Fibroblast of pulmonary artery (primary cell): Measurements from ENCODE around the gene COL5A1.

Experiments
- DNase-seq: peaks from one replicate; pipeline ENCODE4 v3.0.0-alpha.2; 2010; ENCODE audit warnings: low read depth
- H3K4me3 ChIP-seq: replicated peaks from 2 replicates; pipeline ENCODE4 v1.5.1; 2011; ENCODE audit warnings: low read depth, mild to moderate bottlenecking, control low read depth, low read length, moderate library complexity
- TF ChIP-seq, protein P1 (sequence below): IDR thresholded peaks from 2 replicates; pipeline ENCODE4 v1.5.1; 2011; ENCODE audit warnings: mild to moderate bottlenecking, control low read depth, low read length, inconsistent platforms; ENCODE audit errors: missing control alignments

The COL5A1 gene

GRCh38 chr9:134885001-134885678 lies 243.5 kb downstream of the COL5A1 start:
- H3K4me3 ChIP-seq: no peak overlapping the region
- DNase-seq: no peak
- TF ChIP-seq, protein P1, sequence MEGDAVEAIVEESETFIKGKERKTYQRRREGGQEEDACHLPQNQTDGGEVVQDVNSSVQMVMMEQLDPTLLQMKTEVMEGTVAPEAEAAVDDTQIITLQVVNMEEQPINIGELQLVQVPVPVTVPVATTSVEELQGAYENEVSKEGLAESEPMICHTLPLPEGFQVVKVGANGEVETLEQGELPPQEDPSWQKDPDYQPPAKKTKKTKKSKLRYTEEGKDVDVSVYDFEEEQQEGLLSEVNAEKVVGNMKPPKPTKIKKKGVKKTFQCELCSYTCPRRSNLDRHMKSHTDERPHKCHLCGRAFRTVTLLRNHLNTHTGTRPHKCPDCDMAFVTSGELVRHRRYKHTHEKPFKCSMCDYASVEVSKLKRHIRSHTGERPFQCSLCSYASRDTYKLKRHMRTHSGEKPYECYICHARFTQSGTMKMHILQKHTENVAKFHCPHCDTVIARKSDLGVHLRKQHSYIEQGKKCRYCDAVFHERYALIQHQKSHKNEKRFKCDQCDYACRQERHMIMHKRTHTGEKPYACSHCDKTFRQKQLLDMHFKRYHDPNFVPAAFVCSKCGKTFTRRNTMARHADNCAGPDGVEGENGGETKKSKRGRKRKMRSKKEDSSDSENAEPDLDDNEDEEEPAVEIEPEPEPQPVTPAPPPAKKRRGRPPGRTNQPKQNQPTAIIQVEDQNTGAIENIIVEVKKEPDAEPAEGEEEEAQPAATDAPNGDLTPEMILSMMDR: no peak

GRCh38 chr9:134885679-134886412 lies 244.2 kb downstream of the COL5A1 start:
- TF ChIP-seq, protein P1: no peak
- no peak overlapping the region for H3K4me3 ChIP-seq
- DNase-seq: no peak

GRCh38 chr9:134886413-134886913 lies 244.9 kb downstream of the COL5A1 start:
- no peak for DNase-seq
- H3K4me3 ChIP-seq: no peak overlapping the region
- TF ChIP-seq, protein P1: no peak

GRCh38 chr9:134887219-134887618 lies 245.6 kb downstream of the COL5A1 start:
- no peak overlapping the region for H3K4me3 ChIP-seq
- TF ChIP-seq, protein P1: no peak
- no peak for DNase-seq

DNA sequence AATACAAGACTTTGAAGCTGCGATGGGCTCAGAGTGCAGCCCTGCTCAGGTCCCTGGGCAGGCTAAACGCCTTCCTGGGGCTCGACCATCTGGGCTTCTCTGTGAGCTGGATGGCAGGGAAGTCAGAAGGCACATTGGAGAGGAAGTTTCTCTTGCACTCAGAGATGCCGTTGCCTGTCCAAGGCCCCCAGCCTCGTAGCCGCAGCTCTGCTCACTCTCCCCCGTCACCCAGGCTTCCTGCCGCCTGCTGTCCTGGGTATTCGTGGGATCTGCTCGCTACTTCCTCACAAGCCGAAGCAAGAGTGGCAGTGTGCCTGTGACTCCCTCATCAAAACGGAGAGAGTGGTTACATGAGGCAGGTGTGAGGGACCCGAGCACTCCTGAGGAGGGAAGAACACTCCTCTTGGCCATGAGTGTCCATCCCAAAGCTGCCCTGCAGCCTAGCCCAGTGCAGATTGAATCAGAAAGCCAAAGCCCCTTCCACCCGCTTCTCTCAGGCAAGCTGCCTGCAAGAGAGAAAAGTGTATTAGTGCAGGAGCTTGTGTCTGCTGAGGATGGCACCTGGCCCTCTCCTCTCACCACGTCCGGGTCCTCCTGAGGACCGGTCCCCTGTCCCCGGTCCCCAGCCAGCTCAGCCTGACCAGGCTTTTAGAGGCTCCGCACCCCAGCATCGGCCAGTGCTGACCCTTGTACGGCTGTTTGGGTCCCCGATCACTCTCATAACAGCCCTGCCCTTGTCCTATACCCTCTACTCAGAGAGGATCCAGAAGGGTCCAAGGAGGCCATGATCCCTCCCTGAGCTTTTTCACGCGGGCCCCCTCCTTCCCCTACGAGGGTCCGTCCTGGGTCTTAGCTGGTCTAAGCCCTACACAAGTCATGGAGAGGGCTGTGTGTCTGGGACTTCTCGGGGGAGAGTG lies 246.3 kb downstream of the COL5A1 start:
- TF ChIP-seq, protein P1: no peak
- DNase-seq: no peak
- no peak overlapping the region for H3K4me3 ChIP-seq

DNA sequence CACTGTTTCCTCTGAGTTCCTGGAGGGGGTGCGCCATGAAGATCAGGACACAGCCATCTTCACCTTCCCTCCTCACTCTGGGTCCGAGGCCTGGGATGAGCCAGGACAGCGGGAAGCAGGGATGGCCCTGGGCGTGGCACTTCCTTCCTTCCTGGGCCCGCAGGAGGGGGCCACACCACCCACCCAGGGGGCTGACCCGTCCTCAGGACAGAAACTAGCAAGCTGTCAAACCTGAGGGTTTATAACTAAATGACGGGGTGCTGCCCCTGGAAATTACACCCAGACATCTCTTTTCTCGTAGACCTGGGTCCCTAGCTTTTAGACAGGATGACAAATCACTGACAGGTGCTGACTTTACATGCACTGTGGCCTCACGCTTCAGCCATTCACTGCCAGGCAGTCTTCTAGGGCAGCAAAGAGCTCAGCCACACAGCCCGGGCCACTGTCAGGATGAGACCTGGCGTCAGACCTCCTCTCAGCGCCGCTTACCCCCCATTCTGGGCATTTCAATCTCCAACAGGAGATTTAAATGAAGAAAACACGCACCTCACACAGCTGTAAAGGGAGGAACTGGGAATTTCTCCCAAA lies 247.1 kb downstream of the COL5A1 start:
- no peak for DNase-seq
- H3K4me3 ChIP-seq: no peak overlapping the region
- TF ChIP-seq, protein P1: no peak
